K562 (cell line): ENCODE data around the gene TMEM163. TPM values are rescaled to one million over a fixed set of nuclear protein-coding genes. Genes with fewer than 3 reads are reported as not detected.

Source experiments
- BACH1 ChIP-seq: fragments of 200-800 bp; sonication (Bioruptor generic); IDR thresholded peaks from 2 replicates; pipeline ENCODE4 v1.6.1; 2016; ENCODE audit warnings: missing genetic modification characterization, missing compliant biosample characterization
- BHLHE40 ChIP-seq: IDR thresholded peaks from 2 replicates; pipeline ENCODE4 v1.6.1; 2011; ENCODE audit warnings: low read length, improper control_type of control experiment
- CBFB ChIP-seq: sonication (generic); formaldehyde crosslinking; IDR thresholded peaks from 2 replicates; pipeline ENCODE4 v1.4.0; 2020; ENCODE audit warnings: mild to moderate bottlenecking, missing genetic modification reagents
- ETV1 ChIP-seq: fragments of 450-650 bp; conservative IDR thresholded peaks from 2 replicates; pipeline ENCODE4 v1.6.1; 2016; ENCODE audit warnings: missing genetic modification characterization, control low read depth, low read depth, missing compliant biosample characterization
- HCFC1 ChIP-seq: IDR thresholded peaks from 2 replicates; pipeline ENCODE4 v1.6.1; 2012; ENCODE audit warnings: low read depth, low read length, improper control_type of control experiment
- KHSRP ChIP-seq: fragments of 450-650 bp; IDR thresholded peaks from 2 replicates; pipeline ENCODE4 v1.6.1; 2017
- L3MBTL2 ChIP-seq: fragments of 450-650 bp; IDR thresholded peaks from 2 replicates; pipeline ENCODE4 v1.6.1; 2016; ENCODE audit warnings: mild to moderate bottlenecking, moderate library complexity
- LEF1 ChIP-seq: fragments of 450-650 bp; IDR thresholded peaks from 2 replicates; pipeline ENCODE4 v1.6.1; 2016; ENCODE audit warnings: mild to moderate bottlenecking
- NCOR1 ChIP-seq: fragments of 450-650 bp; IDR thresholded peaks from 2 replicates; pipeline ENCODE4 v1.6.1; 2016; ENCODE audit warnings: mild to moderate bottlenecking, moderate library complexity
- NFATC3 ChIP-seq: fragments of 450-650 bp; IDR thresholded peaks from 2 replicates; pipeline ENCODE4 v1.6.1; 2017; ENCODE audit warnings: mild to moderate bottlenecking
- PPARD ChIP-seq: fragments of 250-450 bp; sonication (Bioruptor Pico); IDR thresholded peaks from 2 replicates; pipeline ENCODE4 v1.8.0; 2022; ENCODE audit warnings: inconsistent platforms, mild to moderate bottlenecking, moderate library complexity
- RAD21 ChIP-seq, 2 experiments: fragments of 250-450 bp in 1 of 2; fragments of 450-650 bp in 1 of 2; sonication (Bioruptor Pico) in 1 of 2; formaldehyde crosslinking in 1 of 2; IDR thresholded peaks in 1 of 2; conservative IDR thresholded peaks in 1 of 2; 2 replicates each; pipeline versions ENCODE4 v1.4.0 to v1.8.0; 2020 to 2022; ENCODE audit warnings: mild to moderate bottlenecking in 2 of 2, moderate library complexity in 1 of 2
- RNF2 ChIP-seq: sonication (generic); IDR thresholded peaks from 2 replicates; pipeline ENCODE4 v1.6.1; 2016
- SIRT6 ChIP-seq: IDR thresholded peaks from one replicate; pipeline ENCODE4 v1.6.1; 2012; ENCODE audit warnings: low read depth, mild to moderate bottlenecking, control low read depth, inconsistent platforms, low read length, moderate library complexity
- SNIP1 ChIP-seq: fragments of 450-650 bp; IDR thresholded peaks from 2 replicates; pipeline ENCODE4 v1.7.1; 2017; ENCODE audit warnings: low read depth, mild to moderate bottlenecking
- SRF ChIP-seq, 2 experiments: fragments of 250-450, 450-650 bp in 1 of 2; sonication (Bioruptor Pico) in 1 of 2; sonication (generic) in 1 of 2; formaldehyde crosslinking; IDR thresholded peaks; 2 replicates each; pipeline versions ENCODE4 v1.5.0 to v1.5.1; 2020 to 2022; ENCODE audit warnings: mild to moderate bottlenecking in 1 of 2, missing genetic modification reagents in 1 of 2
- SRSF9 ChIP-seq: fragments of 200-400 bp; formaldehyde crosslinking; IDR thresholded peaks from 2 replicates; pipeline ENCODE4 v1.6.1; 2017; ENCODE audit warnings: low read depth, low read length, borderline replicate concordance
- TBL1XR1 ChIP-seq, 2 experiments: IDR thresholded peaks; 2 replicates each; pipeline ENCODE4 v1.6.1; 2012; ENCODE audit warnings: improper control_type of control experiment in 2 of 2, low read length in 2 of 2, mild to moderate bottlenecking in 1 of 2
- U2AF1 ChIP-seq: fragments of 200-400 bp; formaldehyde crosslinking; optimal IDR thresholded peaks from 2 replicates; pipeline ENCODE3; 2017; ENCODE audit warnings: mild to moderate bottlenecking, low read depth, low read length, moderate library complexity
- YBX1 ChIP-seq: fragments of 450-650 bp; IDR thresholded peaks from 2 replicates; pipeline ENCODE4 v1.7.1; 2016; ENCODE audit warnings: mild to moderate bottlenecking
- ZFP1 ChIP-seq: fragments of 450-650 bp; formaldehyde crosslinking; IDR thresholded peaks from 2 replicates; pipeline ENCODE4 v1.4.0; 2020; ENCODE audit warnings: mild to moderate bottlenecking, mixed read lengths
- ZFX ChIP-seq: sonication (generic); formaldehyde crosslinking; IDR thresholded peaks from 2 replicates; pipeline ENCODE4 v1.8.0; 2022; ENCODE audit warnings: mild to moderate bottlenecking, missing genetic modification reagents, moderate library complexity
- ZNF561 ChIP-seq: fragments of 450-650 bp; formaldehyde crosslinking; conservative IDR thresholded peaks from 2 replicates; pipeline ENCODE4 v1.4.0; 2020; ENCODE audit warnings: mild to moderate bottlenecking, moderate library complexity
- ZNF707 ChIP-seq: fragments of 250-450 bp; sonication (Bioruptor Pico); conservative IDR thresholded peaks from 2 replicates; pipeline ENCODE4 v1.8.0; 2022; ENCODE audit warnings: inconsistent platforms, mild to moderate bottlenecking, moderate library complexity
- polyA plus RNA-seq, 8 experiments: library from polyadenylated mRNA; depleted of rRNA in 4 of 8; stranded (reverse) in 5 of 8; unstranded in 3 of 8; fragments of >200 nt; fragmentation: Nextera tagmentation in 2 of 8; fragmentation: Illumina TruSeq in 1 of 8; extraction: Ambion mirVana in 2 of 8; extraction: Trizol in 1 of 8; gene quantifications; 2 replicates each; pipeline versions ENCODE4 v1.2.1 to v1.2.3, GENCODE V29; 2011 to 2014; ENCODE audit warnings: inconsistent platforms in 1 of 8, missing spikeins in 1 of 8
- total RNA-seq, 7 experiments: library from RNA; depleted of rRNA in 6 of 7; stranded (reverse); fragments of >200 nt in 6 of 7; fragmentation: Illumina TruSeq in 2 of 7; extraction: Trizol in 2 of 7; gene quantifications; 2 replicates each; pipeline versions ENCODE4 v1.2.1 to v1.2.3, GENCODE V29; 2011 to 2021; ENCODE audit warnings: low replicate concordance in 1 of 7
- TF ChIP-seq, protein P1 (sequence below), 2 experiments: IDR thresholded peaks; 2 replicates each; pipeline ENCODE4 v1.6.1; 2012; ENCODE audit warnings: improper control_type of control experiment in 2 of 2, low read depth in 2 of 2, low read length in 2 of 2, borderline replicate concordance in 1 of 2
- TF ChIP-seq, protein P2 (sequence below): fragments of 250-450 bp; sonication (Bioruptor Pico); IDR thresholded peaks from 2 replicates; pipeline ENCODE4 v1.6.1; 2021; ENCODE audit warnings: mild to moderate bottlenecking
- TF ChIP-seq, protein P3 (sequence below): sonication (generic); formaldehyde crosslinking; IDR thresholded peaks from 2 replicates; pipeline ENCODE4 v1.8.0; 2022; ENCODE audit warnings: mild to moderate bottlenecking, missing genetic modification reagents

Gene TMEM163
- total and polyA plus RNA-seq, 9 of the 15 experiments (the other 6 are each of a cell fraction or from before 2014, with no cell fraction given), result 0.04 to 0.68 (median 0.16) TPM; not detected in 3

DNA sequence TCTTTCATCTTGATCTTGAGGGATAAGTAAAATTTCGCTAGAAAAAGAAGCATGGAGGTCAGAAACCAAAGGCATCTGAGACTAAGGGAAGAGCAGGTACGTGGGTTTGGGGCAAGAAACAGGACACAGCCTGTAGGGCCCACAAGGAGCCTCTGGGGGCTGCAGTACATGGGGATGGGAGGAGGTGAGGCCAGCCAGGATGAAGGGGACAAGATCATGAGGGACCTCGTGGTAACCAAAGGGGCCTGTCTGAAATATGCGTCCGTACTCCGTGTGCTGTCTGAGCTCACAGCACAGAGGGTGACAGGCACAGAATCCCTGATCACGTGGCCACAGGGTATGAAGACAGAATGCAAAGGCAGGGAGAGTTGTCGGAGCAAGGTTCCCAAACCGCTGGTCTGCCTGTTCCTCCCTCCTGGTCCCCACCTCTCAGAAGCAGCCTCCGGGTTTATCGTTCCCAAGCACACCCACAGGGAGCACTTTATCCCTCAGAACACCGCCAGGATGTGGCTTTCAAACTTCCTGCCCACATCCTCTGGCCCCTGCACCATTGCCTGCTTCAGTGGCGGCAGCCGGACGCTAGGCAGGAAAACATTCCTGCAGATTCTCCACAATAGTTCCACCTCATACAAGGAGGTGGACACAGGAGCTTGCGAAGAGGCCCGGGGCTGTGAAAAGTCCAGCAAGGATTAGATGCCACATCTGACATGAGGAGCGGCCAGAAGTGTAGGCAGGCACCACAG is 12.0 kb downstream of the TMEM163 start (continued):
- TF ChIP-seq, protein P1, sequence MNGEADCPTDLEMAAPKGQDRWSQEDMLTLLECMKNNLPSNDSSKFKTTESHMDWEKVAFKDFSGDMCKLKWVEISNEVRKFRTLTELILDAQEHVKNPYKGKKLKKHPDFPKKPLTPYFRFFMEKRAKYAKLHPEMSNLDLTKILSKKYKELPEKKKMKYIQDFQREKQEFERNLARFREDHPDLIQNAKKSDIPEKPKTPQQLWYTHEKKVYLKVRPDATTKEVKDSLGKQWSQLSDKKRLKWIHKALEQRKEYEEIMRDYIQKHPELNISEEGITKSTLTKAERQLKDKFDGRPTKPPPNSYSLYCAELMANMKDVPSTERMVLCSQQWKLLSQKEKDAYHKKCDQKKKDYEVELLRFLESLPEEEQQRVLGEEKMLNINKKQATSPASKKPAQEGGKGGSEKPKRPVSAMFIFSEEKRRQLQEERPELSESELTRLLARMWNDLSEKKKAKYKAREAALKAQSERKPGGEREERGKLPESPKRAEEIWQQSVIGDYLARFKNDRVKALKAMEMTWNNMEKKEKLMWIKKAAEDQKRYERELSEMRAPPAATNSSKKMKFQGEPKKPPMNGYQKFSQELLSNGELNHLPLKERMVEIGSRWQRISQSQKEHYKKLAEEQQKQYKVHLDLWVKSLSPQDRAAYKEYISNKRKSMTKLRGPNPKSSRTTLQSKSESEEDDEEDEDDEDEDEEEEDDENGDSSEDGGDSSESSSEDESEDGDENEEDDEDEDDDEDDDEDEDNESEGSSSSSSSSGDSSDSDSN (IDR thresholded peaks at IDR 0.05; ENCODE audit: borderline replicate concordance in 1 of 2, low read depth in 2 of 2, low read length in 2 of 2), result no peak
- TF ChIP-seq YBX1 (no peak), U2AF1 (no peak), NFATC3 (no peak), L3MBTL2 (peak; percentile 77), TBL1XR1 (IDR thresholded peaks at IDR 0.05; ENCODE audit: low read length in 2 of 2) (no peak), RNF2 (peak; percentile 57; the same call in 1 of the 2 replicates), PPARD (CRISPR knock-in tag) (no peak), CBFB (CRISPR knock-in tag) (0 out of 2 replicates have a peak, but pooled peaks have one; percentile 37), SIRT6 (no peak), ZNF707 (CRISPR knock-in tag) (no peak), LEF1 (no peak), SRSF9 (no peak), NCOR1 (0 out of 2 replicates have a peak, but pooled peaks have one; percentile 13), ETV1 (tag) (peak; percentile 92), SNIP1 (no peak), BACH1 (tag) (no peak), BHLHE40 (no peak; the same call in 1 of the 2 replicates), ZNF561 (CRISPR knock-in tag) (no peak), HCFC1 (no peak), SRF (CRISPR knock-in tag; IDR thresholded peaks at IDR 0.05) (0 out of 4 replicates have a peak, but pooled peaks of 1 of the 2 experiments have one; percentile 16), ZFP1 (CRISPR knock-in tag) (no peak), RAD21 (CRISPR knock-in tag; conservative IDR thresholded peaks at IDR 0.05 in 1 of 2, IDR thresholded peaks at IDR 0.05 in 1 of 2) (peak in 1 of 2 experiments; percentile 28; a peak in 2 of 4 replicates), ZFX (CRISPR knock-in tag) (peak; percentile 43; the same call in 1 of the 2 replicates), KHSRP (no peak)
- TF ChIP-seq, protein P2, sequence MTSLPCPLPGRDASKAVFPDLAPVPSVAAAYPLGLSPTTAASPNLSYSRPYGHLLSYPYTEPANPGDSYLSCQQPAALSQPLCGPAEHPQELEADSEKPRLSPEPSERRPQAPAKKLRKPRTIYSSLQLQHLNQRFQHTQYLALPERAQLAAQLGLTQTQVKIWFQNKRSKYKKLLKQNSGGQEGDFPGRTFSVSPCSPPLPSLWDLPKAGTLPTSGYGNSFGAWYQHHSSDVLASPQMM (CRISPR knock-in tag), result no peak
- TF ChIP-seq, protein P3, sequence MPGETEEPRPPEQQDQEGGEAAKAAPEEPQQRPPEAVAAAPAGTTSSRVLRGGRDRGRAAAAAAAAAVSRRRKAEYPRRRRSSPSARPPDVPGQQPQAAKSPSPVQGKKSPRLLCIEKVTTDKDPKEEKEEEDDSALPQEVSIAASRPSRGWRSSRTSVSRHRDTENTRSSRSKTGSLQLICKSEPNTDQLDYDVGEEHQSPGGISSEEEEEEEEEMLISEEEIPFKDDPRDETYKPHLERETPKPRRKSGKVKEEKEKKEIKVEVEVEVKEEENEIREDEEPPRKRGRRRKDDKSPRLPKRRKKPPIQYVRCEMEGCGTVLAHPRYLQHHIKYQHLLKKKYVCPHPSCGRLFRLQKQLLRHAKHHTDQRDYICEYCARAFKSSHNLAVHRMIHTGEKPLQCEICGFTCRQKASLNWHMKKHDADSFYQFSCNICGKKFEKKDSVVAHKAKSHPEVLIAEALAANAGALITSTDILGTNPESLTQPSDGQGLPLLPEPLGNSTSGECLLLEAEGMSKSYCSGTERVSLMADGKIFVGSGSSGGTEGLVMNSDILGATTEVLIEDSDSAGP (CRISPR knock-in tag), result no peak
